HCT116 (cell line): ENCODE results near the gene TMC6. TPM values are rescaled to one million over a fixed set of nuclear protein-coding genes. Genes with fewer than 3 reads are reported as not detected.

Experiments
- ATAC-seq: fragments of 200-7000 bp; cut with Tn5 transposase; 2 replicates; pipeline ENCODE4 v1.9.1; 2020; ENCODE audit warnings: mild to moderate bottlenecking, moderate library complexity
- BruUV-seq: library from RNA; stranded (reverse); fragments of 400-500 nt; replicated peaks from 2 replicates; lab custom pipeline; 2021; lab: Mats Ljungman, UMichigan
- CTCF ChIA-PET: fragments of 300-600 bp; sonication (Branson Sonifier 250); formaldehyde crosslinking; loops from one replicate; lab custom pipeline; 2021; ENCODE audit warnings: antibody characterized with exemption; lab: Charles Lee
- POLR2A ChIA-PET: fragments of 300-600, 350-600 bp; sonication (Branson Sonifier 250); formaldehyde crosslinking; loops from one replicate; lab custom pipeline; 2021; ENCODE audit warnings: antibody characterized with exemption; lab: Charles Lee
- RAD21 ChIA-PET, 2 experiments: fragments of 300-600 bp; sonication (Branson Sonifier 250); formaldehyde crosslinking; loops; one replicate each; lab custom pipeline; 2023; ENCODE audit warnings: low total read pairs in 2 of 2; ENCODE audit not compliant: uncharacterized antibody in 2 of 2, unreplicated experiment in 2 of 2, low non-redundant PET in 1 of 2; lab: Charles Lee
- DNase-seq: peaks from one replicate; pipeline ENCODE4 v3.0.0-alpha.2; 2010; ENCODE audit warnings: low read depth, low spot score
- H2AFZ ChIP-seq: fragments of 200-600 bp; shearing (Covaris generic), sonication (generic); 2 replicates; pipeline ENCODE4 v1.6.1; 2017; ENCODE audit warnings: low read depth, mixed run types, mixed read lengths, antibody characterized with exemption, low read length; ENCODE audit not compliant: poor library complexity, severe bottlenecking
- H3K27ac ChIP-seq: 2 replicates; pipeline ENCODE4 v1.5.1; 2012; ENCODE audit warnings: low read depth, low read length
- H3K27me3 ChIP-seq: fragments of 200-600 bp; sonication (generic); 2 replicates; pipeline ENCODE4 v1.6.1; 2016; ENCODE audit warnings: mixed run types, low read length, mixed read lengths; ENCODE audit not compliant: insufficient read depth
- H3K36me3 ChIP-seq, 2 experiments: fragments of 200-500 bp in 1 of 2; fragments of 200-600 bp in 1 of 2; sonication (Bioruptor generic) in 1 of 2; sonication (generic) in 1 of 2; 2 replicates each; pipeline versions ENCODE4 v1.5.1 to v1.6.1; 2014 to 2016; ENCODE audit warnings: low read length in 2 of 2, inconsistent platforms in 1 of 2, mixed read lengths in 1 of 2, mixed run types in 1 of 2; ENCODE audit not compliant: insufficient read depth in 2 of 2, control insufficient read depth in 1 of 2
- H3K4me1 ChIP-seq, 2 experiments: fragments of 200-600 bp in 1 of 2; sonication (generic) in 1 of 2; 2 replicates each; pipeline versions ENCODE4 v1.5.1 to v1.6.1; 2012 to 2017; ENCODE audit warnings: low read length in 2 of 2, inconsistent platforms in 1 of 2, mild to moderate bottlenecking in 1 of 2, mixed read lengths in 1 of 2, mixed run types in 1 of 2, moderate library complexity in 1 of 2; ENCODE audit not compliant: insufficient read depth in 2 of 2, control insufficient read depth in 1 of 2
- H3K4me2 ChIP-seq: fragments of 200-600 bp; sonication (generic); 2 replicates; pipeline ENCODE4 v1.6.1; 2017; ENCODE audit warnings: mixed run types, low read length, mixed read lengths
- H3K4me3 ChIP-seq, 2 experiments: fragments of 200-600 bp in 1 of 2; sonication (generic) in 1 of 2; replicated peaks in 1 of 2; 2 replicates each; pipeline ENCODE4 v1.5.1; 2011 to 2016; ENCODE audit warnings: low read length in 2 of 2, control low read depth in 1 of 2, low read depth in 1 of 2, mild to moderate bottlenecking in 1 of 2, mixed read lengths in 1 of 2, mixed run types in 1 of 2
- H3K79me2 ChIP-seq: fragments of 200-600 bp; sonication (generic); 2 replicates; pipeline ENCODE4 v1.6.1; 2017; ENCODE audit warnings: mild to moderate bottlenecking, mixed run types, low read length, moderate library complexity, mixed read lengths; ENCODE audit not compliant: insufficient read depth
- H3K9ac ChIP-seq: fragments of 200-600 bp; sonication (generic); 2 replicates; pipeline ENCODE4 v1.6.1; 2016; ENCODE audit warnings: low read length, mixed read lengths
- H3K9me2 ChIP-seq: fragments of 200-600 bp; sonication (generic), shearing (Covaris generic); 2 replicates; pipeline ENCODE4 v1.6.1; 2017; ENCODE audit warnings: mixed run types, mild to moderate bottlenecking, moderate library complexity; ENCODE audit not compliant: insufficient read depth
- H3K9me3 ChIP-seq, 2 experiments: fragments of 200-500 bp in 1 of 2; fragments of 200-600 bp in 1 of 2; sonication (Bioruptor generic) in 1 of 2; sonication (generic) in 1 of 2; 2 replicates each; pipeline ENCODE4 v1.6.1; 2014 to 2017; ENCODE audit warnings: low read length in 2 of 2, mixed read lengths in 2 of 2, inconsistent platforms in 1 of 2, low read depth in 1 of 2, mild to moderate bottlenecking in 1 of 2, mixed run types in 1 of 2, moderate library complexity in 1 of 2; ENCODE audit not compliant: control insufficient read depth in 1 of 2, insufficient read depth in 1 of 2
- H4K20me1 ChIP-seq: fragments of 200-600 bp; sonication (generic), shearing (Covaris generic); 2 replicates; pipeline ENCODE4 v1.6.1; 2017; ENCODE audit warnings: mixed run types, mild to moderate bottlenecking, moderate library complexity; ENCODE audit not compliant: insufficient read depth
- CEBPB ChIP-seq: IDR thresholded peaks from 2 replicates; pipeline ENCODE4 v1.6.1; 2012; ENCODE audit warnings: low read depth
- JUND ChIP-seq: IDR thresholded peaks from 2 replicates; pipeline ENCODE4 v1.6.1; 2012
- POLR2AphosphoS5 ChIP-seq: IDR thresholded peaks from 2 replicates; pipeline ENCODE4 v1.6.1; 2011; ENCODE audit warnings: mild to moderate bottlenecking, low read depth, low read length, moderate library complexity
- RAD21 ChIP-seq: IDR thresholded peaks from 2 replicates; pipeline ENCODE4 v1.6.1; 2012; ENCODE audit warnings: low read depth, mild to moderate bottlenecking
- REST ChIP-seq: IDR thresholded peaks from 2 replicates; pipeline ENCODE4 v1.6.1; 2012; ENCODE audit warnings: low read depth
- SP1 ChIP-seq: IDR thresholded peaks from 2 replicates; pipeline ENCODE4 v1.6.1; 2012; ENCODE audit warnings: low read depth
- TCF7L2 ChIP-seq: IDR thresholded peaks from 2 replicates; pipeline ENCODE4 v1.7.0; 2011; ENCODE audit warnings: borderline replicate concordance, inconsistent platforms; ENCODE audit not compliant: insufficient read depth, insufficient read length; ENCODE audit errors: extremely low read depth
- ZBTB33 ChIP-seq: IDR thresholded peaks from 2 replicates; pipeline ENCODE4 v1.6.1; 2011; ENCODE audit warnings: mild to moderate bottlenecking, low read length, moderate library complexity; ENCODE audit not compliant: insufficient replicate concordance; ENCODE audit errors: extremely low read depth
- intact Hi-C: fragments of 100-400 bp; cut with micrococcal nuclease; formaldehyde crosslinking; loops from 2 replicates; pipeline ENCODE4 v1.10.0; 2022
- total RNA-seq: library from RNA; stranded (reverse); gene quantifications from one replicate; pipeline ENCODE4 v1.2.1, GENCODE V29; 2021; ENCODE audit not compliant: unreplicated experiment

TMC6 gene
- total RNA-seq, 1 experiment from 2014 or later: 142 TPM

GRCh38 chr17:78135858-78136500 is 7.4 kb upstream of the TMC6 start:
- BruUV-seq: no TSS peak
- ChIA-PET RAD21 (no interaction called here), CTCF (interaction anchor here (1.0 to 2.1 kb wide), 3 partner anchors 41 to 63 kb away, joined by 3 to 8 read pairs (median 6); no protein-coding TSS in a partner anchor)

More at GRCh38 chr17:78135858-78136500, 7.4 kb upstream of the TMC6 start:
- no peaks in the 10 kb centered on the region for H3K79me2 ChIP-seq
- no peak for ATAC-seq
- intact Hi-C loops: no loop called here
- no peak overlapping the region for H3K4me3 ChIP-seq
- no peak overlapping the region for H3K9ac ChIP-seq
- H3K27ac ChIP-seq: no peak overlapping the region
- no peak for DNase-seq
- peaks cover 35 to 76% of the 10 kb centered on the region in 2 experiments for H3K4me1 ChIP-seq
- POLR2A ChIA-PET: interaction anchor here (1.3 kb wide), 2 partner anchors 40 to 51 kb away, joined by 3 to 6 read pairs; partner anchors contain the start of genes AFMID and TK1
- no peak overlapping the region for H2AFZ ChIP-seq
- H3K9me2 ChIP-seq: no peaks in the 10 kb centered on the region
- no peaks in the 10 kb centered on the region for H3K27me3 ChIP-seq
- no peaks in the 10 kb centered on the region for H4K20me1 ChIP-seq
- TF ChIP-seq CEBPB (no peak), SP1 (no peak), TCF7L2 (no peak), RAD21 (no peak), ZBTB33 (no peak), JUND (no peak), REST (no peak), POLR2AphosphoS5 (no peak)
- no peaks in the 10 kb centered on the region for H3K9me3 ChIP-seq
- no peaks in the 10 kb centered on the region for H3K36me3 ChIP-seq
- H3K4me2 ChIP-seq: no peak overlapping the region
